Activated naive CD4-positive, alpha-beta T cell treated with anti-CD3 and anti-CD28 coated beads, Interleukin-2, amount 50 U/mL, for 72 hours (primary cell): ENCODE results near the gene FAAH. TPM values are rescaled to one million over a fixed set of nuclear protein-coding genes. Genes with fewer than 3 reads are reported as not detected.

Experiments used
- ATAC-seq, 2 donors: fragments of 150-1000 bp; cut with Tn5 transposase; 2 replicates each; pipeline ENCODE4 v1.10.0; 2021; ENCODE audit warnings: mild to moderate bottlenecking in 2 of 2, moderate library complexity in 2 of 2
- DNase-seq, 2 donors: peaks; one replicate each; pipeline ENCODE4 v3.0.0; 2021 to 2022; ENCODE audit warnings: low spot score in 2 of 2
- H3K27ac Mint-ChIP-seq, 2 donors: one replicate each; pipeline ENCODE4 v1.8.0; 2022; ENCODE audit warnings: mild to moderate bottlenecking in 2 of 2, mixed read lengths in 2 of 2
- H3K36me3 Mint-ChIP-seq, 2 donors: one replicate each; pipeline ENCODE4 v1.8.0; 2022; ENCODE audit warnings: mixed read lengths in 2 of 2
- H3K9me3 Mint-ChIP-seq, 2 donors: one replicate each; pipeline ENCODE4 v1.8.0; 2022; ENCODE audit warnings: mixed read lengths in 2 of 2
- total RNA-seq, 2 donors: library from RNA; stranded (reverse); gene quantifications; one replicate each; pipeline ENCODE4 v1.2.3, GENCODE V29; 2022

The FAAH gene
- total RNA-seq, 2 donors from 2014 or later, result 5.5 to 5.7 TPM

- no peaks in the 10 kb centered on the region for H3K9me3 Mint-ChIP-seq
- DNase-seq (no peak), ATAC-seq (no peak)
- H3K36me3 Mint-ChIP-seq, result no peaks in the 10 kb centered on the region
- H3K27ac Mint-ChIP-seq, result no peak overlapping the region
Measured at GRCh38 chr1:46432781-46433327, 38.7 kb downstream of the FAAH start.

DNA sequence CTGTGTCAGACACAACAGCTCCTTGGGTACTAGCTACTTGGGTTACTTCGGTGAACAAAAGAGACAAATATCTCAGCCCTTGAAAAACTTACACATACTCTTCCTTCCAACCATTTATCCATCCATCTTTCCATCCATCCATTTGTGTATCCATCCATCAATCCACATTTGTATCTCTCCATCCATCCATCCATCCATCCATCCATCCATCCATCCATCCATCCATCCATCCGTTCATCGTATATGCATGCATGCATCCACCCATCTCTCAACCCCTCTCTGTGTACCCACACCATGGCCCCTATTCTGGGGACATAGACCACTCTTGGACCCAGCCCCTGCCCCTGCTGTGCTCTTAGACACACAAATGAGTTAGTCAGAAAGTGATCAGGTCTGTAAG is 40.2 kb downstream of the FAAH start:
- ATAC-seq, result no peak
- DNase-seq, result no peak
- Mint-ChIP-seq H3K27ac (no peak overlapping the region), H3K36me3 (no peaks in the 10 kb centered on the region), H3K9me3 (no peaks in the 10 kb centered on the region)

DNA sequence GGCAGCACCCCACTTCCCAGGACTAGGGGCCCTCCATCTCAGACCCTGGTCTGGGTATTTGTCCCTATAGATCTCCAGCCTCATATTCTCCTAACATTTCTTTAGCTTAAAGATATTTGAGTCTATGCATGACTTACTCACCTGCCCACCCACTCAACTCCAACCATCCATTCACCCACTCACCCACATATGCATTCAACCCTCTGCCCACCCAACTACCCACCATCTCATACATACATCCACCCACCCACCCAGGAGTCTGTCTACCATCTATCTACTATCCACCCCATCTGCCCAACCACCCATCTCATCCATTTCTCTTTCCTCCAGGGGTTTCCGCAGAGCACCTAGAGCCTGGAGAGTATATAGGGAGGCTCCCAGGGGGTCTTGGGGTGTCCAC is 42.7 kb downstream of the FAAH start:
- H3K9me3 Mint-ChIP-seq, result no peaks in the 10 kb centered on the region
- H3K36me3 Mint-ChIP-seq, result no peaks in the 10 kb centered on the region
- no peak overlapping the region for H3K27ac Mint-ChIP-seq
- no peak for ATAC-seq
- DNase-seq, result no peak

DNA sequence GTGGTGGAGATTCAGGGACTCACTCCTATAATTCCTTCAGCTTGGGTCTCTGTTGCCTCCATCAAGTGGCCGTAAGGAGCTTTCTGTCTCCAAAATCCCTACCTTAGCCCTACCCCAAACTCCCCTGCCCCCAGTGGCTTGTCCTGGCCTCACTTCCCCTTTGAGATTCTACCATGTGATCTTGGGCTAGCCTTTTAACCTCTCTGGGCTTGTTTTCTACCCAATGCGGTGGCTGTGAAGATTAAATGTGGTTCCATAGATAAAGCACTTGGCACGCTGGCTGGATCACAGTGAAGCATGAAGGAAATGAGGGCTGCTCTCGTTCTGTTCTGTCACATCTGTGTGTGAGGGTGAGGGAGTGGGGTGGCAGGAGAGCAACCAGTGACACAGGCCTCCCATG is 43.6 kb downstream of the FAAH start:
- Mint-ChIP-seq H3K36me3 (no peaks in the 10 kb centered on the region), H3K27ac (no peak overlapping the region), H3K9me3 (no peaks in the 10 kb centered on the region)
- DNase-seq, result no peak
- ATAC-seq, result no peak

DNA sequence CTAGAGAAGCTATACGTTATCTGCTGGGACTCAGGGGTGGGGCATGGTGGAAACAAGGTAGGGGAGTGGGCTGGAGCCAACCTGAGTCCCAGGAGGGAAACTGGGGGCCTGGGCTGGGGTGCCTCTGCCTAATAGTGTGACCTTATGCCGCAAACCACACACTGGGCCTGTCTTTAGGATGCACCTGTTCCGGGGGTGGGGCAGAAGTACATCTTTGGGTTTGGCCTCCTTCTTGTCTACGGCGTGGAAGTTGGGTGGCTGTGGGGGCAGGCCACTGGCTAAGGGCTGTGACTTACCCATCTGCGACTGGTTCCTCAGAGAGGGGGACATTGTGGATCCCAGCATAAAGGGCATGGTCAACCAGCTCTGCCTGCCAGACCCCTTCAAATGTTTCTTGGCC is 44.2 kb downstream of the FAAH start:
- H3K27ac Mint-ChIP-seq, result no peak overlapping the region
- H3K36me3 Mint-ChIP-seq, result no peaks in the 10 kb centered on the region
- DNase-seq (no peak), ATAC-seq (no peak)
- no peaks in the 10 kb centered on the region for H3K9me3 Mint-ChIP-seq

GRCh38 chr1:46440478-46440877 is 46.4 kb downstream of the FAAH start:
- DNase-seq, result no peak
- Mint-ChIP-seq H3K9me3 (no peaks in the 10 kb centered on the region), H3K27ac (no peak overlapping the region), H3K36me3 (no peaks in the 10 kb centered on the region)
- no peak for ATAC-seq

- DNase-seq (peak; percentile 77 to 83), ATAC-seq (peak; percentile 84 to 85)
- H3K27ac Mint-ChIP-seq, result peak overlapping the region; percentile 19 to 94
- no peaks in the 10 kb centered on the region for H3K36me3 Mint-ChIP-seq
- no peaks in the 10 kb centered on the region for H3K9me3 Mint-ChIP-seq
Measured at GRCh38 chr1:46442317-46443161, 48.4 kb downstream of the FAAH start.

- no peaks in the 10 kb centered on the region for H3K9me3 Mint-ChIP-seq
Measured at GRCh38 chr1:46444466-46444865, 50.3 kb downstream of the FAAH start.

GRCh38 chr1:46445773-46446256 is 51.7 kb downstream of the FAAH start:
- Mint-ChIP-seq H3K27ac (no peak overlapping the region), H3K36me3 (no peaks in the 10 kb centered on the region), H3K9me3 (no peaks in the 10 kb centered on the region)
- no peak for ATAC-seq
- no peak for DNase-seq

More at GRCh38 chr1:46444466-46444865, 50.3 kb downstream of the FAAH start:
- ATAC-seq (no peak), DNase-seq (no peak)
- Mint-ChIP-seq H3K27ac (no peak overlapping the region), H3K36me3 (no peaks in the 10 kb centered on the region)

GRCh38 chr1:46446646-46447498 is 52.8 kb downstream of the FAAH start:
- ATAC-seq (peak; percentile 31 to 59), DNase-seq (peak; percentile 68 to 89)
- Mint-ChIP-seq H3K36me3 (no peaks in the 10 kb centered on the region), H3K9me3 (no peaks in the 10 kb centered on the region), H3K27ac (no peak overlapping the region)

- H3K36me3 Mint-ChIP-seq, result no peaks in the 10 kb centered on the region
- DNase-seq, result no peak
- no peaks in the 10 kb centered on the region for H3K9me3 Mint-ChIP-seq
Measured at GRCh38 chr1:46447499-46448108, 53.5 kb downstream of the FAAH start.

DNA sequence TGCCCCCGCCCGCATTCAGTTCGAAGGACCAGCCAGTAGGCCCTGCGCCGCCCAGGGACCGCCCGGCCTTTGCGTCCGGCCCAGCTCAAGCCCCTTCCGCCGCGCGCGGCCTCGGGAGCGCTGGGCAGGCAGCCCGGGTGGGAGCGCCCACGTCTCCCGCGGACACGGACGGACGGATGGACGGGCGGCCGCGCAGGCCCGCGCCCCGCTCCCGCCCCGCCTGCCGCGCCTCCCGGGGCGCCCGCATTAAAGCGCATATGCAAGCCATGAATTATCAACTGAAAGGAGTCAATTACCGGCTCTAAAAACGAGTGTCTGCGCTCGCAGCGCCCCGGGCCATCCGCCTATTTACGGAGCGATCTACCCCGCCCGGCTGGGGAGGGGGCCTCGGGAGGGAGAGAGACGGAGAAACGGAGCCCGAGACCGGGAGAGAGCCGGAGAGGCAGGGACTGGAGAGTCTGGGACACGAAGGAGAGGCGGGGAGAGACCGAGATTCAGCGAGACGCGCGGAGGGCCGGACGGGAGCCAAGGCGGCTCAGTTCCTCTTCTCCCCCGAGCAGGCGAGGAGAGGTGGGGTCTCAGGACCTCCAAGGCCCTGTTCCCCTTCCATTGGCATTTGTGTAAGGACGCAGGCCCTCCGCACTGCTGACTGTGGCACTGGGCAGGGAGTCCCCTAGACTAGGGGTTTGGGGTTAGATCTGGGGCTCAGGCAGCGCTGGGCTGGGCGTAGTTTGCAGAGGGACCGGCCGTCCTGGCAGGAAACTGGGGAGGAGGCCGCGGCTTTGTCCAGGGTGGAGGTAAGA is 54.2 kb downstream of the FAAH start:
- no peak overlapping the region for H3K27ac Mint-ChIP-seq
- H3K36me3 Mint-ChIP-seq, result no peaks in the 10 kb centered on the region
- ATAC-seq, result peak in 1 of 2 donors; percentile 13
- no peaks in the 10 kb centered on the region for H3K9me3 Mint-ChIP-seq
- no peak for DNase-seq

More at GRCh38 chr1:46447499-46448108, 53.5 kb downstream of the FAAH start:
- ATAC-seq, result no peak
- H3K27ac Mint-ChIP-seq, result no peak overlapping the region

DNA sequence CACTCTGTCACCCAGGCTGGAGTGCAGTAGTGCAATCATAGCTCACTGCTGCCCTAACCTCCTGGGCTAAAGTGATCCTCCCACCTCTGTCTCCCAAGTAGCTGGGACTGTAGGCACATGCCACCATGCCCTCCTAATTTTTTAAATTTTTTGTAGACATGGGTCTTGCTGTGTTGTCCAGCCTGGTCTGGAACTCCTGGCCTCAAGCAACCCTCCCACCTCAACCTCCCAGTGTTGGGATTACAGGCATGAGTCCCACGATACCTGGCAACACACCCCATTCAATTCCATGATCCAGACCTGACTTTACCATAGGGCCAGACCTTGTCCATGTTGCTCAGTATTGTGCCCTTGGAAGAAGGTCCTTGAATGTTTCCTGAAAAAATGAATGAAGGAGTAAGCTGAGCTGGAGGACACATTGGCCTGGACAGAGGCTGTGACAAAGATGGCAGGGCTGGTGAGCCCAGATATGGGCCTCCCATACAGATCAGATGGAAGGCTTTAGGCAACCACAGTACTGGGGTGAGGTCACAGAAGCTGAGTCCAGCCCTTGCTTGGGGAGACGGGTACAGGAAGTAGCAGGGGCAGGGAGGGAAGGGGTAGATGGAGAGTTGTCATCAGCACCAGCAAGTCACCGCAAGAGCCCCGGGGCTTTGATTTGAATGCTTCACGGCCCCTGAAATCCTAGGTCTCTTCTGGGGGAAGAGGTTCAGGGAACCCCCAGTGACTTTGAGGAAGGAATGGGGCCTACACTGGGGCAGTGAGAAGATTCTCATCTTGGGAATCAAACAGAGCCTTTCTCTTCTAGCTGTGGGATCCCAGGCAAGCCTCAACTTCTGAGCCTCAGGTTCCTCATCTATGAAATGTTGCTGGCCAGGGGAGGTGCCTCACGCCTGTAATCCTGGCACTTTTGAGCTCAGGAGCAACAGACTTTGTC is 55.4 kb downstream of the FAAH start:
- ATAC-seq, result no peak

DNA sequence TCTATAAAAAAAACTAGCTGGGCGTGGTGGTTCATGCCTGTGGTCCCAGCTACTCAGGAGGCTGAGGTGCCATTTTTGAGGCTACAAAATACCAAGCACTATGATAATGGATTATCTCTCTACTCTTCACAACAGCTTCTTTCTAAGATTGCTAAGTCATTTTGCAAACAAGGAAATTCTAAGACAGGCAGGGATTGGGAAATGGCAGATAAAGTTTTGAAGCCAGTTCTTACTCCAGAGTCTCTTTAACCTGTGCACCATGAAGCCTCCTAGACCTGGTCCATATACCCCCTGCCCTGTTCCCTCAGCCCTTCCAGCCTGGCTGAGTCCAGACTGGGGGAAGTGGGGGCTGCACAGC is 56.0 kb downstream of the FAAH start:
- H3K36me3 Mint-ChIP-seq, result no peaks in the 10 kb centered on the region
- no peak for ATAC-seq
- no peak overlapping the region for H3K27ac Mint-ChIP-seq
- no peaks in the 10 kb centered on the region for H3K9me3 Mint-ChIP-seq
- no peak for DNase-seq

More for the DNA sequence above, 55.4 kb downstream of the FAAH start:
- no peak for DNase-seq
- Mint-ChIP-seq H3K27ac (no peak overlapping the region), H3K9me3 (no peaks in the 10 kb centered on the region), H3K36me3 (no peaks in the 10 kb centered on the region)
